ENCODE measurements around the gene PMF1.
A peak's percentile ranks its signal among the peaks of the same experiment; 100 is the strongest.
"Not testable (repeated sequence)": the region's sequence is repeated elsewhere in the genome, so short reads cannot be mapped to it uniquely, and the experiment has no call there.

The PMF1 gene

DNA sequence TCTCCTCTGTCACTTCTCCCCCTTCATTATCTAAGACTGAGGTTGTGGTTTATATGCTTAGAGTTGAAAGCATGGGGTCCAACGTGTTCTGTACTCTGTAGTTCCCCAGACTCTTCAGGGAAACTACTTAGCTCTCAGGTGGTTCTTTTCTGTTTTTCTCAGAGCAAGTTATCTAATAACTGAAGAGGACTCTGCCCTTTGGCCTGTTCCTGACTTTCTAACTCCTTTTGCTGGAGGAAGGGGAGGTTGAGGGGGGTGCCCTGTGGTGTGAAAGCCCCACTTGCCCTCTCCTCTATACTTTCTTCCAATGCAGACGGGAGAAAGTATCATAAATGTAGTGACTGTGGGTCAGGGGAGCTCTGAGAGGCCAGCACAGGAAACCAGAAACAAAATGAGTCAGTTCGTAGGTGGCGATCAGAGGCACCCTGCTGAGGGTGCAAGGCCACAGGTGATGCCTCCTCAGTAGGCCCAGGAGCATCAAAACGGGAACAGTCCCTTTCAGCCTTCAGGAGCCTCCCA lies 13.9 kb upstream of the PMF1 start:
- no peak for DNase-seq

DNA sequence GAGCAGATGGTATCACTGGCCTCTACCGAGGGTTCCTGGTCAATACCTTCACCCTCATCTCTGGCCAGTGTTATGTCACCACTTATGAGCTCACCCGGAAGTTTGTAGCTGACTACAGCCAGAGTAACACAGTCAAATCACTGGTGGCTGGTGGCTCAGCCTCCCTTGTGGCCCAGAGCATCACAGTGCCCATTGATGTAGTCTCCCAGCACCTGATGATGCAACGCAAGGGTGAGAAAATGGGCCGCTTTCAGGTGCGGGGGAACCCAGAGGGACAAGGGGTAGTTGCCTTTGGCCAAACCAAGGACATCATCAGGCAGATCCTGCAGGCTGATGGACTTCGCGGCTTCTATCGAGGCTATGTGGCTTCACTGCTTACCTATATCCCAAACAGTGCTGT lies 12.8 kb upstream of the PMF1 start:
- DNase-seq, result no peak

DNA sequence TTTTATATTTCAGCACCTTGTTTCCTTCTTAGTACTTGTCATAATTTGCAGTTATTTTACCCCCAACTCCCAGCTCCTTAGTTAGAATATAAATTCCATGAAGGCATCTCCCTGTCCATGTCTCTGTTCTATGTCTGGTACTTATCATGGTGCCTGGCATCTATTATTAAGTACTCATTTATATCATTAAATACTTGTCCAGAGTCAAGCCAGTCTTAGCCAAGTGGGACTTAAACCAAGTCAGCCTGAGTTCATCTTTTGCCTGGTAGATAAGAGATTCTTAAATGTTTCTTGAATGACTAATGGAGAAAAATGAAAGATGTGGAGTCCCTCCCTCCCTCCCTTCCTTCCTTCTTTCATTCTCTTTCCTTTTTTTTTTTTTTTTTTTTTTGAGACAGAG lies 9.5 kb upstream of the PMF1 start:
- DNase-seq, result no peak

GRCh38 chr1:156204686-156205085 lies 8.1 kb upstream of the PMF1 start:
- no peak for DNase-seq

GRCh38 chr1:156211243-156211642 lies 1.6 kb upstream of the PMF1 start:
- DNase-seq, result no peak

GRCh38 chr1:156212130-156212529 lies 677 bp upstream of the PMF1 start:
- DNase-seq, result no peak

GRCh38 chr1:156213644-156213966 lies 798 bp downstream of the PMF1 start:
- DNase-seq, result no peak

- DNase-seq, result peak in 1 of 2 donors; percentile 3
Measured at GRCh38 chr1:156214024-156214748, 1.4 kb downstream of the PMF1 start.

DNA sequence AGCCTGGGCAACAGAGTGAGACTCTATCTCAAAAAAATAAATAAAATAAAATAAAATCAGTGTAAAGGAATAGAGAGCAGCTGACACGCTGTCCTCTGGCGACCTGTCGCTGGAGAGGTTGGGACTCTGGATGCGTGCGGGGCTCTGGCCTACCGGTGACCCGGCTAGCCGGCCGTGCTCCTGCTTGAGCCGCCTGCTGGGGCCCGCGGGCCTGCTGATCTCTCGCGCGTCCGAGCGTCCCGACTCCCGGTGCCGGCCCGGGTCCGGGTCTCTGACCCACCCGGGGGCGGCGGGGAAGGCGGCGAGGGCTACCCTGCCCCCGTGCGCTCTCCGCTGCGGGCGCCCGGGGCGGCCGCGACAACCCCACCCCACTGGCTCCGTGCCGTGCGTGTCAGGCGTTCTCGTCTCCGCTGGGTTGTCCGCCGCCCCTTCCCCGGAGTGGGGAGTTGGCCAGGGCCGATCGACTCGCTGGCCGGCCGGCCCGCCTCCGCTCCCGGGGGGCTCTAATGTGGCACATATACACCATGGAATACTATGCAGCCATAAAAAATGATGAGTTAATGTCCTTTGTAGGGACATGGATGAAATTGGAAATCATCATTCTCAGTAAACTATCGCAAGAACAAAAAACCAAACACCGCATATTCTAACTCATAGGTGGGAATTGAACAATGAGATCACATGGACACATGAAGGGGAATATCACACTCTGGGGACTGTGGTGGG lies 3.7 kb downstream of the PMF1 start:
- not testable (repeated sequence) for DNase-seq

DNA sequence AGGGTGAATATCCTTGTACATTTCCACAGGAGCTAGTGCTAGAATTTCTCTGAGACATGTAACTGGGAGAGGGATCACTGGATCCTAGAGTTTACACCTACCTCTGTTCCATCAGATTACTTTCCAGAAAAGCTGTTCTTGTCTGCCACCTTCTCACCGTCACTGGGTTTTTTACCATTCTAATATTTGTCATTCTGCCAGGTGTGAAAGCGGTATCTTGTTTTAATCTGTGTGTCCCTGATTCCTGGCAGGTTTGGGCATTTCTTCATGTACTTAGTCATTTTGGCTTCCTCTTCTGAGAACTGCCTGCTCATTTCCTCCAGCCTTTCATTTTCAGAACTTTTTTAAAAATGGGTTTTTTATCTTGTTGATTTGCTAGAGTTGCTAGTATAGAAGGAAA lies 5.1 kb downstream of the PMF1 start:
- DNase-seq, result peak; percentile 15 to 29

GRCh38 chr1:156220226-156220625 lies 7.4 kb downstream of the PMF1 start:
- no peak for DNase-seq

GRCh38 chr1:156221986-156222692 lies 9.3 kb downstream of the PMF1 start:
- no peak for DNase-seq

GRCh38 chr1:156225677-156226014 lies 12.8 kb downstream of the PMF1 start:
- no peak for DNase-seq

- no peak for DNase-seq
Measured at GRCh38 chr1:156226116-156226538, 13.3 kb downstream of the PMF1 start.

- no peak for DNase-seq
Measured at GRCh38 chr1:156226782-156227181, 14.0 kb downstream of the PMF1 start.

DNA sequence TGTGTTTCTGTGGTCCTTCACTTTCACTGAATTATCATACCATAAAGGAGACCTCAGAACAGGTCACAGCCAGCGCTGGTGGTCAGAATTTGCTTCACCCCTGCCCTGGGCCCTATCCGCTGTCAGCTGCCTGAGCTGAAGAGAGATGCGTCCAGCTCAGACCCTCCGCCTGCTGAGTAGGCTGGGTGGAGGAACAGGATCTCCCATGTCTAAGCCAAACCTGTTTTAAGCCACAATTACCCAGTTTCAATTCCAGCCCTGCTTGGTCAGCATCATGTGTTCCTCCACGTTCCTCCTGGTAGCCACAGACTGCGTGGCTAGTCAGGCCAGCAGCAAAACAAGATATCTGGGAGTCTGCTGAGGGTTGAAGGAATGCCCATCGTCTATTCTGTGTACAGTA lies 15.7 kb downstream of the PMF1 start:
- DNase-seq, result peak in 1 of 2 donors; percentile 23

GRCh38 chr1:156229809-156230472 lies 17.1 kb downstream of the PMF1 start:
- DNase-seq, result no peak

GRCh38 chr1:156230473-156230837 lies 17.6 kb downstream of the PMF1 start:
- no peak for DNase-seq

DNA sequence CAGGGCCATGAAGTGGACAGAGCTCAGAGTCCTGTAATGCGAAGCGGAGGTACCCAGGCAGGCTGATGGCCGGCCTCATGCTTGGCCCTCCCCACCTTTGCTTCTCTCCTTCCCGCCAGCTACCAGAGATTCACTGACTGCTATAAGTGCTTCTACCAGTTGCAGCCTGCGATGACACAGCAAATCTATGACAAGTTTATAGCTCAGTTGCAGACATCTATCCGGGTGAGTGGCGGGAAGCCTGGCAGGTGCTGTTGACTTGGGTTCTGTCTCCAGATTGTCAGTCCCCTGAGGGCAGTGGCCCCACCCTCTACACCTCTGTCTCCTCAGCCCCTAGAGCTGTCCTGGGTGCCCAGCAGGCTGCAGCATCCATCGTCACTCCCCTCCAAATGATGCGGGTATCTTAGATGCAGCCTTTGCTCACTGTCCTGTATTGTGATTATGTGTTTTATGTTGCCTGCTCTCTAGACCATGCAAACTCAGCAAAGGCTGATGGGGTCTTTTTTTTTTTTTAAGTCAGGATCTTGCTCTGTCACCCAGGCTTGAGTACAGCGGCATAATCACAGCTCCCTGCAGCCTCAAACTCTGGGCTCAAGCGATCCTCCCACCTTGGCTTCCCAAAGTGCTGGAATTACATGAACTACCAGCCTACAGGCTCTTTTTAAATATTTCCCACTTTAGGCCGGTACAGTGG lies 19.5 kb downstream of the PMF1 start:
- DNase-seq, result no peak

DNA sequence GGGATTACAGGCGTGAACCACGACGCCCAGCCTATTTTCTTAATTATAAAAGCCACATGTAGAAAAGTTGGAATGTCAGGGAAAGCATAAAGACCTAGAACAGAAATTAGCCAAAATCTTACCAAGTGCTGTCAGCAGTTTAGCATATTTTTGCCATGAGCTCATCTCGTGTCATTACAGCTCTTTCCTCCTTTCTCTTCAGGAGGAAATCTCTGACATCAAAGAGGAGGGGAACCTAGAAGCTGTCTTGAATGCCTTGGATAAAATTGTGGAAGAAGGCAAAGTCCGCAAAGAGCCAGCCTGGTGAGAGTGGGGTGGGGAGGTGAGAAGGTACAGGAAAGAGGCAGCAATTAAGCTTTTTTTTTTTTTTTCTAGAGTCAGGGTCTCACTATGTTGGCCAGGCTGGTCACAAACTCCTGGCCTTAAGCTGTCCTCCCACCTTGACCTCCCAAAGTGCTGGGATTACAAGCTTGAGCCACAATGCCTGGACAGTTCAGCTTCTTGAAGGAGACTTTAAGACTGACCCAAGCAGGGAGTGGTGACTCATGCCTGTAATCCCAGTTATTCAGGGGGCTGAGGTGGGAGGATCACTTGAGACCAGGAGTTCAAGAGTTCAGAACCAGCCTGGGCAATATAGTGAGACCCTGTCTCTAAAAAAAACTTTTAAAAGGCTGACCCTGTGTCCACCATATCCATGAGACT lies 20.8 kb downstream of the PMF1 start:
- no peak for DNase-seq

- DNase-seq, result no peak
Measured at GRCh38 chr1:156236164-156236563, 23.4 kb downstream of the PMF1 start.

GRCh38 chr1:156238248-156238647 lies 25.4 kb downstream of the PMF1 start:
- DNase-seq, result no peak
